Activated gamma-delta T cell treated with Interleukin-2 at 50 U/mL for 16 hours (primary cell): ENCODE results near the gene XRCC2.
"Not testable (repeated sequence)": the region's sequence is repeated elsewhere in the genome, so short reads cannot be mapped to it uniquely, and the experiment has no call there.

Experiments used
- DNase-seq: peaks from one replicate; pipeline ENCODE4 v3.0.0-alpha.2; 2020

The XRCC2 gene

DNA sequence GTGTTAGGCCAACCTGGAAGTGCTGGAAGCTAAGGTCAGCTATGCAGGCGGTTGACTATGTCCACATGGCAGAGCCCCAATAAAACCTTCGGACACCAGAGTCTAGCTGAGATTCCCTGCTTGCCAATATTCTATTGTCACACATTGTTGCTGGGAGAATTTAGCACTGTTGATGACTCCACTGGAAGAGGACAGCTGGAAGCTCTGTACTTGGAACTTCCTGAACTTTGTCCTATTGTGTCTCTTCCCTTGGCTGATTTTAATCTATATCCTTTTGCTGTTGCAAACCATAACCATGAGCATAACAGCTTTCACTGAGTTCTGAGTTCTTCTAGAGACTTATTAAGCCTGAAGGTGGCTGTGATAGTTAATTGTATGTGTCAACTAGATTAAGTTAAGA lies 12.0 kb downstream of the XRCC2 start:
- DNase-seq = no peak

DNA sequence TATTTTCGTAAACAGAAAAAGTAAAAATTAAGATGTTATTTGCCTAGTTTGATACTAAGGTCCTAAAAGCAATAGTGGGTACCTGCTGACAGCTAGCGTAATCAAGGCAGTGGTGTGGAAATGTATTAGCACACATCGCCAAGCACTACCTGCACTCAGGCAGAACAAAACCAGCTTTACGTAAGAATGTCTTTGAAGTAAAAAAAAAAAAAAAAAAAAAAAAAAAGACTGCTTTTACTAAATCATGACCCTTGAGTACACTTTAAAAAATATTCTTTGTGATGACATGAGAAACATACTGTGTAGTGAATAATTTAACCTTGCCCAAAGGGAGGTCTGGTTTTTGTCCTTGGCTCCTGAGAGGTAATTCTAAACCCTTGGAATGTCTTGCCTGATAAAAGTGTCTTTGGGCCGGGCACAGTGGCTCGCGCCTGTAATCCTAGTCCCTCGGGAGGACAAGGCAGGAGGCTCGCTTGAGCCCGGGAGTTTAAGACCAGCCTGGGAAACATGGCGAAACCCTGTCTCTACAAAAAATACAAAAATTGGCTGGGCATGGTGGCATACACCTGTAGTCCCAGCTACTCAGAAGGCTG lies 12.7 kb downstream of the XRCC2 start:
- no peak for DNase-seq

DNA sequence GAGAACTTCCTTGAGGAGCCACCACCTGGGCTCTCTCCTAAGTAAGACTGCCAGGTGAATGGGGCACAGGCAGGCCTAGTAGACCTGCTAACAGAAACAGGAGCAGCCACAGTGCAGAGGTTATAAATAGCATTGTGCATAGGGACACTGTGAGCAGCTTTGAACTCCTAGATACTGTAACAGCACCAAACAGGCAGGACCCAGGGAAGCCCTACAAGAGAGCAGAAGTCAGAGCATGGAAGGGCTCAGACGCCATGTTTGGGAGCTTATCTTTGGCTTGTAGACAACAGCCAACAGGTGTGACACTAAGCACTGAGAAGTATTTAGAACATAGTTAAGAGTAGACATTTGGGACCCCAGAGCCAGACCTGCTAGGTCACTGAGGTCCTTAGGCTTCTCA lies 14.5 kb downstream of the XRCC2 start:
- DNase-seq = no peak

DNA sequence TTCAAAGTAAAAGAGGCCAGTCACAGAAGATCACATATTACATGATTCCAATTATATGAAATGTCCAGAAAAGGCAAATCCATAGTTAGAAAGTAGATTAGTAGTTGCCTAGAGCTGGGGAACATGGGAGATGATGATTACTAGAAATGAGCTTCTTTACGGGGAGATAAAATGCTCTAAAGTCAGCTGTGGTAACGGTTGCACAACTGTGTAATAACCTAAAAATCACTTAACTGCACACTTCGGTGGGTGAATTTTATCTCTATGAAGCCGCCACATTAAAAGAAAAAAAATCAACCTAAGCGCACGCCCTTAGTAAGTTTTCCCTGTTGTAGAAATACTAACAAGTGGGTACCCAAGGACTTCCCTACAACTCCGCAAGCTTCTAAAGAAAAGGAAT lies 15.9 kb downstream of the XRCC2 start:
- DNase-seq = no peak

DNA sequence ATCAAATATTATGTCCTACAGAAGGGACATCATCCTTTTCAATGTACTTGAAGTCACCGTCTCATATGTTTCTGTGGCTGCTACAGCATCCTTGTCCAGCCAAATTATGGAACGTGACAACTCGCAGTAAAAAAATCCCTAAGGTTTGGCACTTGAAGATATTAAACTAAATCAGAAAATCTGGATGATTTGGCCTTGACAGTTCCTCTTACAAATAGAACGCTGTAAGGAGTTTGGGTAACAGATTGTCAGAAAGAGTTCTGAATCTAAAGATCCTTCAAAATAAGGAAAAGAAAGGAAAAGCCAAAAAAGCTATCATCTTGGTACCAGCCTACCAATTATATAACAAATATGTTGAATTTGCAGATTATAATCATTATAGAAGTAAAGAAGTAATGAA lies 21.0 kb downstream of the XRCC2 start:
- DNase-seq = no peak

DNA sequence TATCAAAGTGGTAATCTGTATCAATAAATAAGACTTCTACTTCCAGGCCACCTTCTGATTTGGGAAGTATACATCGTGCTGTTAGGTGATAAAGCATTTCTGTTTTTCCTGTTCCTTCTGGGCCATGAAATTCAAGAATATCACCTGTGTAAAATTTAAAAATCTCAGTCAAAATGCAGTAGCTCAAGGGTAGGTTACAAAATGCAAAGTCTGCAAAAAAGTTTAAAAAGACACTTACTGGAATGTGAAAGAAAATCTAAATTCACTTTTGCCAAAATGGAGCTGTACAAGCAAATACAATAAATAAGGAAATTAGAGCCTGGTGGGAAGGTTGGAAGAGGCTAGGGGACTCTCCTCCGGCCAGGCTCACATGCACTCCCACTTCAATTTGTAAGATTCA lies 26.7 kb downstream of the XRCC2 start:
- DNase-seq = no peak

DNA sequence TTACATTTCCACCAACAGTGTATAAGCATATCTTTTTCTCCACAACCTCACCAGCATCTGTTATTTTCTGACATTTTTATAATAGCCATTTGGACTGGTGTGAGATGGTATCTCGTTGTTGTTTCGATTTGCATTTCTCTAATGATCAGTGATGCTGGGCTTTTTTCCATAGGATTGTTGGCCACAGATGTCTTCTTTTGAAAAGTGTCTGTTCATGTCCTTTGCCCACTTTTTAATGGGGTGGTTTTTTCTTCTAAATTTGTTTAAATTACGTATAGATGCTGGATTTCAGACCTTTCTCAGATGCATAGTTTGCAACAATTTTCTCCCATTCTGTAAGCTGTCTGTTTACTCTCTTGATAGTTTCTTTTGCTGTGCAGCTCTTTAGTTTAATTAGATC lies 28.9 kb downstream of the XRCC2 start:
- DNase-seq = no peak

DNA sequence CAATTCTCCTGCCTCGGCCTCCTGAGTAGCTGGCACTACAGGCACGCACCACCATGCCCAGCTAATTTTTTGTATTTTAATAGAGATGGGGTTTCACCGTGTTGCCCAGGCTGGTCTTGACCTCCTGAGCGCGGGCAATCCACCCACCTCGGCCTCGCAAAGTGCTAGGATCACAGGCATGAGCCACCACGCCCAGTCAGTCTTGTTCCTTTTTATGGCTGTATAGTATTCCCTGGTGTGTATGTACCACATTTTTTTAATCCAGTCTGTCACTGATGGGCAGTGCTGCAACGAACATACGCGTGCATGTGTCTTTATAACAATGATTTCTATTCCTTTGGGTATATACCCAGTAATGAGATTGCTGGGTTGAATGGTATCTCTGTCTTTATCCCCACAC lies 29.4 kb downstream of the XRCC2 start:
- not testable (repeated sequence) for DNase-seq

DNA sequence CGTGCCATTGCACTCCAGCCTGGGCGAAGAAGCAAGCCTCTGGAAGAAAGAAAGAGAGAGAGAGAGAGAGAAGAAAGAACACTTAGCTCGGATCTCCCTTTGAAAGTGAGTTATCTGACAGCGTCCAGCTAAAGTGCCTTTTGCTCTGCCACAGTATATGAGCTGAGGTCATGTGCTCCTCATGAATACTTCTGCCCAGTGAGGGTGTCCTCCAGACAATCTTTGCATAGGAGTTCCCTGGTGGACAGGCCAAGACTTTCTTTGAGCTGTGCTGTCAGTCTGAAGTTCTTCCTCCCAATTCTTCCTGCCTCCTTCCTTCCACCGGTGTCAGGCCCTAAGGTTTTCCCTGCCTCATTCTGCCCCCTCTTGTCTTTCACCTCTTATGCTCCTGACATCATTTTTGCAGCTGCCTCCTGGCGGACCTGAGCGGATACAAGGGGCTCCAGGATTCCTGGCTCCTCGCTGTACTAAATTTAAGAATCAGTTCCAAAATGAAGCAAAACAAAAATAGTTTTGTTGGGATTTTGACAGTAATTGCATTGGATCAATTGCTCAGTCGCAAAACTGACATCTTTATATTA lies 31.9 kb downstream of the XRCC2 start:
- DNase-seq = no peak

DNA sequence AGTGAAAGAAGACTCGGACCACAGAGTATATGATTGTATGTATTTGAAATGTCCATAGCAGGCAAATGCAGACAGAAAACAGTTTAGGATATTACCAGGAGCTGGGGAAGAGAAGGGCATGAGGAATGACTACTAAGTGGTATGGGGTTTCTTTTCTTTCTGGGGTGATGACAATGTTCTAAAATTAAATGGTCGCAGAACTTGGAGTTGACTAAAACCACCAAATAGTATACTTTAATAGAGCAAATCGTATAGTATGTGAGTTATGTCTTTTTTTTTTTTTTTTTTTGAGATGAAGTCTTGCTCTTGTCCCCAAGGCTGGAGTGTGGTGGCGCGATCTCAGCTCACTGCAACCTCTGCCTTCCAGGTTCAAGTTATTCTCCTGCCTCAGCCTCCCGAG lies 34.6 kb downstream of the XRCC2 start:
- no peak for DNase-seq

DNA sequence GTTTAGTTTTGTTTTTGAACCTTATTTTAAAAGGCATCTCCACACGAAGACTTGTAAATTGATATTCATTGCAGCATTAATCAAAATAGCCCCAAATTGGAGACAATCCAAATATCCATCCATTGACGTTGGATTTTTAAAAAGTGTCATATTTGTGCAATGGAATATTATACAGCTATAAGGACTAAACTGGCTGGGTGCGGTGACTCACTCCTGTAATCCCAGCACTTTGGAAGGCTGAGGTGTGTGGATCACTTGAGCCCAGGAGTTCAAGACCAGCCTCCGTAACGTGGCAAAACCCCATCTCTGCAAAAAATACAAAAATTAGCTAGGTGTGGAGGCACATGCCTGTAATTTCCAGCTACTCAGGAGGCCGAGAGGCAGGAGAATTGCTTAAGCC lies 35.1 kb downstream of the XRCC2 start:
- DNase-seq = no peak

DNA sequence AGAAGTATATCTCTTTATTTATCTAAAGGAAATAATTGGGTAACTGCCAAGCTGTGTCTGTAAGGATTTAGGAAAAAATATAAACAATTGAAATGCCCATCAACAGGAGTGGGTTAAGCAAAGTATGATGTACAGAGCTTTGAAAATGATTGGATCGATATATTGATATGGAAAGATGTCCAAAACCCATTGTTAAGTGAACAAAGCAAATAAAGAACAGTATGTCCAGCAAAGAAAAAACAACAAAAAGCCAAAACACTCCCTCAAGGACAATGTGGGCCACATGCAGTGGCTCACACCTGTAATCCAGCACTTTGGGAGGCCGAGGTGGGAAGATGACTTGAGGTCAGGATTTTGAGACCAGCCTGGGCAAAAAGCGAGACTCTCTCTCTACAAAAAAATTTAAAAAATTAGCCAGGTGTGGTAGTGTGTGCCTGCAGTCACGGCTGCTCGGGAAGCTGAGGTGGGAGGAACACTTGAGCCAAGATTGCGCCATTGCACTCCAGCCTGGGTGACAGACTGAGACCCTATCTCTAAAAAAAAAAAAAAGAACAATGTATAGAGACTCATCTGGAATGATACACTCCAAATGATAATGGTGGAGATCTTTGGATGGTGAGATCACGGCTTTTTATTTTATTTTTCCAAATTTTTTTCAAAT lies 37.9 kb downstream of the XRCC2 start:
- DNase-seq = no peak

DNA sequence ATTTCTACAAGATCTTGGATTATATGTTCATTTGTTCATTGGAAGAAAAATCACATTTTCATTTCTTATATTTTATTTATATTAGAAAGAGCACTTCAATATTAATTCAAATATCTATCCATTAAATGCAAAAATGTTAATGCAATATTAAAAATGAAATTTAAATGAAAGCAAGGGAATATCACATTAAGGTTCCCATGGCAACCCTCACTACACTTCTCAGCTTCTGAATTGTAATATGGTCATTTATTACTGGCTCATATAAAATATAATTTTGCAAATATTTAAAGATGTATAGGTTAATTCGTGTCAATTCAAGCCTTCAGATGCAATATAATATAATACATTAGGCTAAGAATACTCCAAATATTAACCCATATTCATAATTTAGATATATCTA lies 38.8 kb downstream of the XRCC2 start:
- no peak for DNase-seq

DNA sequence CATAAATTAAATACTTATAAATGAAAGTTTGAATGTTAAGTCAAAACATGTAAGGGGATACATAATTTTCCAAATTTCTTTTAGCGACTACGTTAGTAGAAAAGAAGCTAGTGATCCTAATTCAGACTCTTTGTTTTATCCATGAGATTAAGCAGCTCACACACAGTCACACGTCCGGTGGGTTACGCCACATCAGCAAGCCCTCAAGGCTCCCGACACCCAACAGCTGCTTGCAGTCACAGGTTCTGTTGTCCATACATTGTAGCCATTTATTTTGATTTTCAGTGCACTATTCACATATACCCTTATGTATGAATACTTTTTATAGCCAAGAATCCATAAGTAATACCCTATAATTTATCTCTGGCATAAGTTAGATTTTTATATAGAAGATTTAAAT lies 39.5 kb downstream of the XRCC2 start:
- DNase-seq = no peak

DNA sequence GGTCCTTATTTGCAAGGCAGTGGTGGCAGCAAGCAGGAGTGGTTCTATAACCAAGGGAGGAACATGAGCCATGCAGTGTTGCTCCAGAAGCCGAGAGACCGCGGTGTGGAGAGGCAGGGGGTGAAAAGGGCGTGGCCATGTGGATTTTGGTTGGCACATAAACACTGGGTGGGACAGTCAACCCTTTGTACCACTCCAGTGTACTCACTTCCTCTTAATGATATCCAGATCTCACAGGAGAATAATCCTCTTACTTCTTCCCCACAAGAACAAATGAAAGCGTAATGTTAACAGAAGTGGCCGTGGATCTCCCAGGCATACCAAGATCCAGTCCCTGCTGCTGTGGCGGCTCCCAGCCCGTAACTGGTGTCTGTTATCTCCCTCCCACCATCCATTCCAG lies 42.4 kb downstream of the XRCC2 start:
- DNase-seq = no peak

DNA sequence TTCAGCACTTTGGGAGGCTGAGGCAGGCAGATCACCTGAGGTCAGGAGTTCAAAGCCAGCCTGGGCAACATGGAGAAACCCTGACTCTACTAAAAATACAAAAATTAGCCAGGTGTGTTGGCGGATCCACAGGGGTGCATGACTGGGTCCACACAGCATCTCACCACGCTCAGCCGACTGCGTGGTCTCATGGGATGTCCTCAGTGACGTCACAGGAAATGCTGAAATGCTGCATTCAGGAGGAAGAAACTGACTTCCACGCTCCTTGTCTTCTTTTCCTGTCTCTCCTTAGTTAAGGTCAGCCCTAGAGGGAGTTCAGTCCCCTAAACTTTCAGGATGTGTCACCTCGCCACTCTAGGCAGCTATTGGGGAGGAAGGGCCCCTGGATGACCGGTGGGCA lies 42.9 kb downstream of the XRCC2 start:
- DNase-seq = no peak

DNA sequence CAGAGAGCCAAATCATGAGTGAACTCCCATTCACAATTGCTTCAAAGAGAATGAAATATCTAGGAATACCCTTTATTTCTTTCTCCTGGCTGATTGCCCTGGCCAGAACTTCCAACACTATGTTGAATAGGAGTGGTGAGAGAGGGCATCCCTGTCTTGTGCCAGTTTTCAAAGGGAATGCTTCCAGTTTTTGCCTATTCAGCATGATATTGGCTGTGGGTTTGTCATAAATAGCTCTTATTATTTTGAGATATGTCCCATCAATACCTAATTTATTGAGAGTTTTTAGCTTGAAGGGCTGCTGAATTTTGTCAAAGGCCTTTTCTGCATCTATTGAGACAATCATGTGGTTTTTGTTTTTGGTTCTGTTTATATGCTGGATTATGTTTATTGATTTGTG lies 47.2 kb downstream of the XRCC2 start:
- not testable (repeated sequence) for DNase-seq

DNA sequence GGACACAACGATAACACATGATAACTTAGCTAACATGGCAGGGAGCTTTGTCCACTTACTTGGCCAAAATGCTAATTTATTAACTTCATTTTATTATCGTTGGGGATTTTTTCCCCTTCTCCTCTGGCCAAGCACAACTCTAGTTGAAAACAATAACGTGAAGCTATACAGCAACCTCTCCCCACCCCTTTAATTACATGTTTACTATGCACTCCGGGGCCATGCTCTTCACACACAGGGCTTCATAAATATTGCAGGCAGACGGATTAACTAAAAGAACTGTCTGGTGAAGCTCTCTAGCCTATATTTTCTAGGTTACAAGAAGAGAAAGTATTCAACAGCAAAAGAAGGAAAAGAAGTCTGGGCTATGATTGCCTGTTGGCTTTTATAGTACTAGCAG lies 51.7 kb downstream of the XRCC2 start:
- no peak for DNase-seq

DNA sequence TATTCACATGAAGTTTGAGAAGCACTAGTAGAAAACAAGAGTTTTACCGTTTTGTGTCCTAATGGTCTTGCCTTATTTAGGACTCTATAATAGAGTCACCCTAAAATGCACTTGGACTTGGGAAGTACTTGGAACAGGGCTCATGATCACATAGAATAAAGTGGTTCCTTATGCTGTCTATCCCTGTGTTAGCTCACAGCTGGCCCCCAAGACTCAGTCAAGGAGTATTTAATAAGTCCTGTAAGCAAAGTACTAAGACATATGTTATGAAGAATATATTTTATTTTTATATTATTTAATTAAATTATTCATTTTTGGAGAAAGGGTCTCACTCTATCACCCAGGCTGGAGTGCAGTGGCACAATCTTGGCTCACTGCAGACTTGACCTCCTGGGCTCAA lies 54.5 kb downstream of the XRCC2 start:
- no peak for DNase-seq

DNA sequence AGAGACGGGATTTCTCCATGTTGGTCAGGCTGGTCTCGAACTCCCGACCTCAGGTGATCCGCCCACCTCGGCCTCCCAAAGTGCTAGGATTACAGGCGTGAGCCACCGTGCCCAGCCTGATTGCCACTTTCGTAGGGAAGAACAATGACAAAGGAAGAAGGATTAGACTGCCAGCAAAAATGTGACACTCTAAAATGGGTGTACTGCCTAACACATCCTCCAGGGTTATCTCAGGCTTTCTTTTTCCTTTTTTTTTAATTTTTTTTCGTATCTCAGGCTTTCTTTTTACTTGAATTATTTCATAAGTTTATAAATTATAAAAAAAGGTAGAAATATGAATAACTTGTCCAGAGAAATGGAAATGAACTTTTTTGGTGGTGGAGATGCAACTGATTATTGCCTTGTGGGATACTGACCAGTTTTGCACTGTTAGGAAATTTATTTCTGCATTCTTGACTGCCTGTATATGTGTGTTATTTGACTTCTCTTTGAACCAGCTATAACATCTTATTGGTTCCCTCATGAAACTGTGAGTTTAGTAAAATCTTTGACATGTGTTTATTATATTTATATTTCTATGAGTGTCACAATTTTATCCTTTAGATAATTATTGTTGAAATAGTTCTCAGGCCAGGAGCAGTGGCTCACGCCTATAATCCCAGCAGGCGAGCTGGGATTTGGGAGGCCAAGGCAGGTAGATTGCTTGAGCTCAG lies 56.8 kb downstream of the XRCC2 start:
- no peak for DNase-seq

DNA sequence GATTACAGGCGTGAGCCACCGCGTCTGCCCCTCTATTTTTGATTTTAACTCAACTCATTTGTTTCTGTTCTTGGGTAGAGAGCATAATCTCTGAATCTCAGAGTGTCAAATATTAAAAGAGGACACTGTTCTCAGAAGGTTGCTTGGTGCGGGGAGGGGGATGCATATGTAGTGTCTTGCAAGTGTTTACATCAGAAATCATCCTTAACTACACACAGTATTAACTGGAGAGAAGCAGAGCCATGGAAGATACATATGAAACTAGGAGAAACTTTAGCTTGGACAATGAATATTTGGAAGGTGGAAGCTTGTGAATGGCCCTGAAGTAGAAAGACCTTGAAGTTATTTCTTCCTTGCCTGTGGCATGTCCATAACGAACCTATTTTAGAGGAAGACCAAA lies 57.5 kb downstream of the XRCC2 start:
- DNase-seq = no peak

DNA sequence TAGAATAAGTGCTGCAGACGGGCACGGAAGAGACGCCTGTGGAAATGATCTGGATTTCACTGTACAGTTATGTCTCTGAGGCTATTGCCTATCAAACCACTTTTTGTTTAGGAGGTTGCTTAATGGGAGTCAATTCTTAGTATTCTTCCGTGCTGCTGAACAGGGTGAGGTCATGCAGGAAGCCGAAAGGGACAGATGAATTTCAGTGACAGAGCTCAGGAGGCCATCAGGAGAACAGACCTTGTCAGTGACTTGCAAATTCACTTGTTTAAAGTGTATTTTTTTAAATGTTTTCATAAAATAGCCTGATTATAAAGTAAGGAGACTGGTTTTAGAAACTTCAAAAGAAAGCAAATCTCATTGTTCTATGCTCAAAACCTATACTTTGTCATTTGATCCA lies 58.9 kb downstream of the XRCC2 start:
- no peak for DNase-seq

DNA sequence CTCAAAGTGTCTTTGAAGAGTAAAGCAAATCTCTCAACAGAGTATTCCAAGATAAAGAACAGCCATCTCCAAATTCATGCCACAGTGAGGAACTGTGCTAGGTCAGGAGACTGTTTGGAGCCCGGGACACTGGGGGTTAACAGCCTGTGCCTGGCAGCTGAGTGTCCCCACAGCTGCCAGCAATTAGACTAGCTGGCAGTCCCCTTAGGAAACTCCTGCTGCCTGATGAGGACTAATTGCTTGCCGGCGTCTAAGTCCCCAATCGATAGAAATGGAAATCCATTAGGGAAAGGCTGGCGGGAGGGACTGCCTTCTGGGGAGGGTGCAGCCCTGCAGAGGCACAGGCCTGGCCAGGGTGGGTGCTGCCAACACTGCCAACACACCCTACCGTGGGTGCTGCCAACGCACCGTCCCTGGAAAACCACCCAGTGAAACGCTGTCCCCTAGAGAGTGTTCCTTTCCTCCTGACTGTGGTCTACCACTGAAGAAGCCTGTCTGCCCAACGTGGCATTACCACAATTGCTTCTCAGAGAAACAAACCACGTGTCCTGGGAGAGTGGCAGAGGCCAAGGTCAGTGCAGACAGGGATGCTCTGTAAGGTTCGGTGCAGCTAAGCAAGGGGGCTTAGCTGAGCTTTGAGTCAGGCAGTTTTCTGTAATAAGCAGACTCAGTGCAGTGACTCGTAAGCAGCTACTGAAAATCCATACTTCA lies 60.8 kb downstream of the XRCC2 start:
- DNase-seq = no peak

DNA sequence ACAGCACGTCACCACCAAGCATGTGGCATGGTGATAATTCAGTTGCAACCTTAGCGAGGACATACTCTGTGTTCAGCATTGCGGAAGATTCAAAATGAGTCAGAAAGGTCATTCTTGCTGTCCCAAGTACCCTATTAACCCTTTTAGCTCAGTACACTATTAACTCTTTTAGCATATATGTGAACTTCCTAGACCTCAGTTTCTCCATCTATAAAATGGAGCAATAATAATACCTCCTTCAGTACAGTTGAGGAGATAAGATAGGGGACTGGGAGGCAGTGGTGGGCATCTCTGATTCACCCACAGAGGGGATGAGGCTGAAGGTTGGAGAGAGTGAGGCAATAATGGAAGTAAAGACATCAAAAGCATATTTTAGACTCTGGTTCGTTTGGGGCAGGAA lies 67.3 kb downstream of the XRCC2 start:
- DNase-seq = no peak
